ENCODE data around the gene STK17B.

STK17B gene

GRCh38 chr2:196159221-196159892 lies 12.0 kb downstream of the STK17B start:
- no peak for DNase-seq (ENCODE audit: low read depth in 2 of 2)

- DNase-seq (ENCODE audit: low read depth in 2 of 2), result no peak
These were observed 15.8 kb downstream of the STK17B start for GRCh38 chr2:196155575-196155974.

DNA sequence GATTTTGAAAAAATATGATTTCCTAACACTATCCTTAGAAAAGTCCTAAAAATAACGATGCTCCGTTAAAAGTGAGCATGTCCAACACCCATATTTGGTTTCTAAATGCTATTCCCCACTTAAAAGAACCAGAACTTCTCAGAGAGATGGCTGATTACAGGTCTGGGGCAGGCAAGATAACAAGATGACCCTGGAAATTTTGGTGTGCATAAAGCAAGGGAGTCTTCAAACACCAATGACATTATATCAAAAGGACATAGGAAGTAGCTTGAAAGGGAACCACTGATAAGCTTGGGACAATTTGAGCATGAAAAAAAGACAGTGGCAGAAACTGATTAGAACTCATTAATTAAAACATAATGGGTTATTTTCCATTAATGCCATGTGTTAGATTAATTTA lies 17.9 kb downstream of the STK17B start:
- DNase-seq (ENCODE audit: low read depth in 2 of 2), result no peak

DNA sequence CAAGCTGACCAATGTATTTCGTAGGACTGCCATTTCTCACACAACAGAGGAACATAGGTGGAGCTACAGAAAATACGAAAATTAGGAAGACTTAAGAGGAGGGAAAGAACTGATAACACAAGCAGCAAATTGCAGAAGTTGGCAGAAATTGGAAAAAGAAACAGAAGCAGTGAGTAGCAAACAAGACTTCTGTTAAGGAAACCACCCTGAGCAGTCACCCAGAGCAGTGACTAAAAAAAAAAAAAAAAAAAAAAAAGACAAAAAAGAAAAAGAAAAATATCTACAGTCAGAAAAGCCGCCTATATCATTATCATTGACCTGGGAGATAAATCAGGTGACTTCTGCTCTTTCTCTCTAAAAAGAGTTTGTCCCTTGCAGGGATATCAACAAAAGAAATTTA lies 21.4 kb downstream of the STK17B start:
- no peak for DNase-seq (ENCODE audit: low read depth in 2 of 2)

DNA sequence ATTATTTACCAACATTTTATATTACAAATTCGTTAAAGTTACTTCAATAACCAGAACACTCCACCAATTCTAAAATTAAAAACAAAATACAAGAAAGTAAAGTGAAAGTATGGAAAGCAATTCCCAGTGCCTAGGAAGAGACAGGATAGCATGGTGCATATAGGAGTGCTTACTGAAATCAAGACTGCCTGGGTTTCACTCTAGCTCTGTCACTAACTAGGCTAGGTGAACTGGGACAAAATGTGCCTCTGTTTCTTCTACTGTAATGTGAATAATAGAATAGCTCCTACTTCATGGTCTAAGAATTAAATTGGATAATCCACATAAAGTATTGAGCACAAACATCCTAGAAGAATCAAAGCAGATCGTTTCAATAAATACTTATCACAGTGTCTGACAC lies 22.6 kb downstream of the STK17B start:
- no peak for DNase-seq (ENCODE audit: low read depth in 2 of 2)

DNA sequence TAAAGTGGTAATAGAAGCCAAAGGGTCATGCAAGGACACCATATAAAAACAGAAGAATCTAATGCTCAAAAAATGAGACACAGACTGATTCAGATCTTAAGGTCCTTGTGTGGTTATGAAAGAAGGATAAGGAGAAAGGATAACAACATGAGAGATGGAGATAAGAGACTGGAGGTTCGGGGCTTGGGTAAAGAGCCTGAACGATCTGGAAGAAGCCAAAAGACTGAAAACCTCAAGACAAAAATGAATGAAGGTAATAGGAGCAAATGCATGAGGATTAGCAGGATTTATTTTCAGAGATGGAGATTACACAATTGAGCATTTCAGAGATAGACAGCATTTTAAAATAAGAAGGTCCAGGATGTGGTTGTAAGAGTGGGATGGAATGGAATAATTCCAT lies 26.1 kb downstream of the STK17B start:
- no peak for DNase-seq (ENCODE audit: low read depth in 2 of 2)

DNA sequence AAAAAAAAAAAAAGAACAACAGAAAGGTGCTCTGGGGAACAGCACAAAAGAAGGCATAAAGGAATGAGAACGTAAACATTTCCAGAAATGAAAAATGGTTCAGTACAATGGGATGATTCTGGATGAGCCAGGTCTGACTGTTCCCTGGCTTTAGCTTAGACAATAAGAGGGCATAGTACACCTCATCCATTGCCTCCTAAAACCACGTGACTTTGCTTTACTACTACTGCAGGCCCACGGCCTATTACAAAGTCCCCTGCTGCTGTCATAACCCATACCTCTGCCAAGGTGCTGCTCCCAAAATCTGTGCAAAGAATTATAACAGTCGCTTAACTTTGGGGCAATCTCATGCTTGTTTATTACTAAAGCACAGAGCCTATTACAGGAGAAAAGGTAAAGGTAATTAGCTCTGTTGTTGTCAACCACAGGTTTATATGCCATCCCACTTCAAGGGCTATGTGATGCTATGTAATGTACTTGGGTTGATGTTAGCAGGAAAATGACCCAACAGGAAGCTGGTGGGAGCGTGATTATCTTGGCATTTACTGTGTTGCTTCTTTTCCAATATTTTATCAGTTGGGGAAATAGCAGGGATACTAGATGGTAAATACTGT lies 26.8 kb downstream of the STK17B start:
- no peak for DNase-seq (ENCODE audit: low read depth in 2 of 2)

- DNase-seq (ENCODE audit: low read depth in 2 of 2), result no peak
These were observed 27.6 kb downstream of the STK17B start for GRCh38 chr2:196143730-196144131.

GRCh38 chr2:196142825-196143224 lies 28.6 kb downstream of the STK17B start:
- DNase-seq (ENCODE audit: low read depth in 2 of 2), result no peak

GRCh38 chr2:196140213-196140612 lies 31.2 kb downstream of the STK17B start:
- DNase-seq (ENCODE audit: low read depth in 2 of 2), result no peak

- DNase-seq (ENCODE audit: low read depth in 2 of 2), result no peak
These were observed 34.1 kb downstream of the STK17B start for GRCh38 chr2:196137271-196137670.

- no peak for DNase-seq (ENCODE audit: low read depth in 2 of 2)
These were observed 35.2 kb downstream of the STK17B start for GRCh38 chr2:196136151-196136550.

DNA sequence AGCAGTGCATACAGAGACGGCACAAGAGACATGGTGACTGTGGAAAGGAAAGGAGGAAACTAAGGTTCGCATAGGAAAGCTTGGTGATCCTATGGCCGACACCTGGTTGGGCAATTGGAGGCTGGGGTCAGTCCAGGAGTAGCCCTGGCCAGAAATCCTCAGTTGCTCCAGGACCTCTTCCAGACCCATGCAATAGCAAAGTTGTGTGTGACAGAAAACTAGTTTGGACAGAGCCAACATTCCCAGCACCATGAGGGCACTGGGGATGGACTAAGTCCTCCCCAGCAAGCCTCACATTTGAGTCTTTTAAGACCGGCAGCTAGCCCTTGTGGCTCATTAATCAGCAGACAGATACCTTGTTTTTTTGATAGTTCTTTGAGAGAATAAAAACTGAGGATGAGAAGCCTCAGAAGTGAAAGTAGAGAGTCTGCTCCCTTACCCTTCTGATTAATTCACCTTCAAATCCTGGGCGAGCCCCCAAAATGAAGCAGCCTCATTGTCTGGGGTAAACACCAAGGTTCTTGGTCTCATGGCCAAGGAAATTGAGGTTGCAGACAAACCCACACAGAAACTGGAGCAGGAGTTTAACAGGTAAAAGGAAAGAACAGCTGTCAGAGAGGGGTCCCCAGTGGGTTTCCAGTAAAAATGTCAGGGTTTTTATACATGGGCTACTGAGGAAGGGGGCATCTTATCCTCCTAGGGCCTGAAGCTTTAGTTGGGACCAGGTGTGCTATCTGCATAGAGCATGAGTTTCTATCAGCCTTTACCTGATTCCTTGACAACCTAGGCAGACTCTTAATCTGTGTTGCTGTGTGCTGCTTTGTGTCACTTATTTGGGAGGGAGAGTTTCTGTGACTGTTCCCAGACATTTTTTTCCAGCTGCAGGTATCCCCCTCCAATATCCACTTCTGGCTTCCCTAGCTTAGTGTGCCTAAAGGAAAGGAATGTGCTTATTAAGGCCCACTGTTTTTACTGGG lies 39.1 kb downstream of the STK17B start:
- DNase-seq (ENCODE audit: low read depth in 2 of 2), result peak in 1 of 2 experiments; percentile 25

DNA sequence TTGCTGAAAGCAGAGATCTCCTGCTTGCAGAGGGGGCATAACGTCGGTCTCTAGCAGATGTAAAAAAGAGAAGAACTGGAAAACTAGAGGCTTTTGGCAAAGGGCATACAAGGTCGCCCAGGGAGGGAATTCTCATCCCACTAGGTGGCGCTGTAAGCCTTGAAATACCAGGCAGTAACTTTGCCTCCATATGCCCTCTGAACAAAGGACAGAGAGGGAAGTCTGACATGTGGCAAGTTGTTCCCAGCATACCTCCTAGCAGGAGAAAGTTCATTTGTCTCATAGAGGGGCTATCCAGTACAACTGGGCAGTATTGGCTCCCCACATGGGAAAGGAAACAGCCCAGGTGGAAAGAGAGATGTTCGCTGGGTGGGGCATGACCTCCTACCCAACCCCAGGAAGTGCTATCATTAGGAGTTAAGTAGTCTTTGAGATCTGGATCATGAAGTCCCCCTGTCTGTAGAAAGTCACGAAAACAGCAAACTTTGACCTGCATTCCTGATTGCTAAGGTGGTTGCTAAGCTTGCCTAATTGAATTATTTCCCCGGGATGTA lies 39.9 kb downstream of the STK17B start:
- DNase-seq (ENCODE audit: low read depth in 2 of 2), result peak; percentile 45 to 53

DNA sequence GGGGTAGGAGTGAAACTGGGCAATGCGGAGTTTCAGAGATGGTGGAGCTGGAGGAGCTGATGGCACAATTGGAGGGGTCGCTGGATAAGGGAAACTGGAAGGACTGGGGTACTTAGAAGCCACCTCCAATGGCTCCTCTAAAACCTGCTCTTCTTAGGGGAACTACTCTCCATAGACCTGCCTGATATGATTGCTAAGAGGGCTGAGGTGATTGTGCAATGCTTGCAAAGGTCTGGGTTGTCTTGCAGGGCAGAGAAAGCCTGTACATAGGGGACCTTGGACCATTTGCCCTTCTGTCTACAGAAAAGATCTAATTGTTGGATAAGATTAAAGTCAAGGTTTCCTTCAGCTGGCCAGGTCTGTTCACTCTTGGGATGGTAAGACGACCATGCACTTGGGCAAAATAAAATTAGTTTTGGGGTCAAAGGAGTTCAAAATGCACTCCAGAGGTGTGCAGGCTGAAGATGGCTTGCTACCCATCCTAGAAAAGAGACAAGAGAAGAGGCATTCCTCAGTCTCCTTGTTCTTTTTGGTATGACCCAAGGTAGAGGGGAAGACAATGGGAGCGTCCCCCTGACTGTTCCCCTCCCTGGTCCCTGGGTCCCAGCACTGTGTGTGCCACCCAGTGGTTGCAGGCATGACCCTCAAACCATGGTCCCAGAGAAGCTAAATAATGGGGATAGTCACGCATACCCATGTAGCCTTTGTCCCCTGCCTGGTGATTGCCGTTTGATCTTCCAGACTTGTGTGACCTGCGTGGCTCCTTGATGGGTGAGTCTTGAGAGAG lies 41.1 kb downstream of the STK17B start:
- no peak for DNase-seq (ENCODE audit: low read depth in 2 of 2)

GRCh38 chr2:196128749-196129148 lies 42.6 kb downstream of the STK17B start:
- no peak for DNase-seq (ENCODE audit: low read depth in 2 of 2)

DNA sequence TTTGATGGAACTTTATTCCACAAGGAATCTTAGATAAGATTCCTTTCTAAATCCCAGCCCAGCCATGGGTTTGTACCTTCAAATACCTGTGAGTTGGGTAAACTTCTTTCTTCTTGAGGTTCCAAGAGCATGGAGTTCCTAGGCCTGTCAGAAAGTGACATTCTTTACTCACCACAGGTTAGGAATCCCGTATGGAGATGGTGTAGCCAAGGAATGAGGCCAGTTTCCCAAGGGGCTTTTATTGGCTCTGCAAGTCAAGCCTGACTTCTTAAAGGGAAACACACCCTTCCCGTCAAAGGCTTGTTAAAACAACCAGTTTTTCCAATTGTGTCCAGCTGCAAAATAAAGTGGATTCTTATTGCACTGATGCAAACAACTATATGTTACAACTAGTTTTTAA lies 45.8 kb downstream of the STK17B start:
- no peak for DNase-seq (ENCODE audit: low read depth in 2 of 2)

DNA sequence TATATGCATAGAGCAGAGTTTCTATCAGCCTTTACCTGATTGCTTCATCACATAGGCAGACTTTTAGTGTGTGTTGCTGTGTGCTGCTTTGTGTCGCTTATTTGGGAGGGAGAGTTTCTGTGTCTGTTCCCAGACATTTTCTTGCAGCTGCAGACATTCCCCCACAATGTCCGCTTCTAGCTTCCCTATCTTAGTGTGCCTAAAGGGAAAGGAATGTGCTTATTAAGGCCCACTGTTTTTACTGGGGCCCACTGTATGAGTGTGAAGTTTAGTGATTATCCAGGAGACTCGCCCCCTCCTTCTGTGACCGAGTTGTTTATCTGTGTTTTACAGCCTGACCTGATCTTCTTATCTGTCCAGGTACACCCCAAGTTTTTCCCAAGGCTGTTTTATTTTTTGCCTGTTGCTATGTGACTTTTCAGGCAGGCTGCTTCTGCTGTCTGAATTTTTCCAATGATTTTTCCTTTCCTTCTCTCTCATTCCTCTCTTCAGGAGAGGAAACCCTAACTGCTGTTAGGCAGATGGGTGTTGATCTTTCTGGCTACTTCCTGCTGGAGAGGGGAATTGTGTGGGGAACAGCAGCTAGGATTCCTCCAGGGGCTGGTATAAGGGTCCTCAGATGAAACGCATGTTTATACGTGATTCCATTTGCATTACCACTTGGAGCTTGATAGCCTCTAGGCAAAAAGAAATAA lies 47.6 kb downstream of the STK17B start:
- DNase-seq (ENCODE audit: low read depth in 2 of 2), result no peak

GRCh38 chr2:196119926-196120325 lies 51.5 kb downstream of the STK17B start:
- no peak for DNase-seq (ENCODE audit: low read depth in 2 of 2)

DNA sequence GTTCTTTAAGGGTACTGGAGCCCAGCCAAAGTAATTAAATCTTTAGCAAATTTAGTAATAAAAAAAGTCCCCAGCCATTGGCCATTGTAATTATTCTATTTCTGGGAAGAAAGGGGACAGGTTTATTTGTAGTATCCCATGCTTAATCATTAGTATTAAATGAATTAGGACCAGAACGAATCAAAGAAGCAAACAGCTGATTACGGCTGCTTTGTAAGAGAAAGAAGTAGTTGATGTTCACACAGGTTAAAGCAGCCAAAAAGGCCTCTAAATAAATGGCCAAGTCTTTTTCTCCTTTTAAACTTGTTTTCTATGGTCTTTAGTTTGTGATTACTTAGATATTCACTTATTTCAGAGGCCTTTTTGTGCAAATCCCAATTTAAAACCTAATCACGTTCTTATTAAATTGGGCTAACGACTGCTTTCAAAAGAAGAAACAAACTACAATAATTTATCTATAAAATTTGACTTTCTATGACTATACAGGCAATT lies 54.1 kb downstream of the STK17B start:
- no peak for DNase-seq (ENCODE audit: low read depth in 2 of 2)
